GM19043 (cell line): ENCODE measurements around the gene MAD1L1.

ENCODE experiments used
- ATAC-seq: cut with Tn5 transposase; IDR thresholded peaks from one replicate; pipeline ENCODE4 v1.9.1; 2021; ENCODE audit warnings: low read depth; ENCODE audit not compliant: unreplicated experiment

MAD1L1 gene

GRCh38 chr7:1925973-1926907, 306.5 kb downstream of the MAD1L1 start:
- ATAC-seq: no peak

- ATAC-seq: no peak
Measured at GRCh38 chr7:1925349-1925748, 307.4 kb downstream of the MAD1L1 start.

DNA sequence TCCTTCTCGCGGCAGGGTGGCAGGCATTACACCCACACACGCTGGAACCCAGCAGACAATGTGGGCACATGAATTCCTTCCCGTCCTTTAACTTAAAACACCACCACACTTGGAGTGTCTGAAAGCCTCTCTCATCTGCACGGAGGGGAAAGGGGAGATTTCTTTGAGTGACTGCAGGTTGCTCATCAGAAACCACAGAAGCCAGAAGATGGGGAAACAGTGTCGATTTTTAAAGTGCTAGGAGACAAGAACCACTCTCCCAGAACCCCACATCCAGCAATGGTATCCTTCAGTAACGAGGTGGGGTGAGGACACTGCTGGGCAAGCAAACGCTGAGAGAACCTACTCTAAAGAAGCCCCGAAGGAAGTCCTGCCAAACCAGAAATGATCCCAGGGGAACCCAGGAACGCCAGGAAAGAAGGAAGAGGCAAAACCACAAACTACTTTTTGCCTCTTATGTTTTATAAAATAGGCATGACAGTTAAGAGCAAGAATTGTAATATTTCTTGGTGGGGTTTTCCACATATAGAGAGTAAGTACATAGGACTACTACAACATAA, 308.4 kb downstream of the MAD1L1 start:
- ATAC-seq: no peak

DNA sequence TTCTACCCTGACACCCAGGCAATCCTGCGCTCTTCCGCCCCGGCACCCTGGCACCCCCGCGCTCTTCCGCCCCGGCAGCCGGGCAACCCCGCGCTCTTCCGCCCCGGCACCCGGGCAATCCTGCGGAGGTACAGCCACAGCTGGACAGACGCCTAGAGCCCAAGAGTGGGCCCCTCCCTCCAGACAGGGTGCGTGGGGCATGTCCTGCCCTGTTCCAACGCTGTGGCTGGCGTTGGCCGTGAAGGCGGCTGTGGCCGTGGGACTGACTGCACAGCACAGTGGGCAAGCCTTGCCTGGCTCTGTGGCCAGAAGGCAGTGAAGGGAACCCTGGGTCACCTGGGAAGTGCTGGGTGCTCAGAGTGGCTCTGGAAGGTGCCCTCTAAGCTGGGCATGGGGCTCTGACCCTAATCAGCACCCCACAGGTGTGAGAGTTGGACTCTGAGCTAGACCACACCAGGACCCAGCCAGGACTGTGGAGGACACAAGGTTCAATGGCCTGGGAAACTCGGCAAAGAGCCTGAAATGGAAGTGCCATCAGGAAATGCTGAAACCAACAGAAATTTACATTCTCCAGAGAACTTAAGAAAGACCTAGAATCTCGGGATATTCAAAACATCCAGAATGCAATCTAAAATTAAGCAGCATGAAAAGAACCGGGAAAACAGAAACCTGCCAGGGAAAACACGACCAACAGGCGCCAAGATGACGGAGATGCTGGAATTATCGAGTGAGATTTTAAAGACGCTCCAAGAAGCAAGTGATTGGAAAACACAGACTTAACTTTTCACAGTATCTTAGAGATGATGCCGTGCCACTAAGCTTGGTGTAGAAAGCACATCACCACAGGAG, 309.1 kb downstream of the MAD1L1 start:
- ATAC-seq: no peak

DNA sequence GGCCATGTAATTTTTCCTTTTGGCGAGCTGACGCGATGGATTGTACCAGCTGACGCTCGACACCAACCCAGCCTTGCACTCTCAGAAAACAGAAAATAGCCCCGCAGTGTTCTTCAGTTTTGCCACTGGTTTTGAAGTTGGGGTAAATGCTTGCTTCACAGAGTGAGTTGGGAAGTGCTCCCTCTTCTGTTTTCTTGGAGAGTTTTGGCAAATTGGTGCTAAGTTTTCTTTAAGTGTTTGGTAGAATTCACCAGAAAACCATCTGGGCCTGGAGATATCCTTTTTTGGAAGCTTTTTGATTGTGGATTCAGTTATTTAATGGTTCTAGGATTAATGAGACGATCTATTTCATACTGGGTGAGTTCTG, 309.9 kb downstream of the MAD1L1 start:
- no peak for ATAC-seq

- ATAC-seq: no peak
Measured at GRCh38 chr7:1922071-1922869, 310.5 kb downstream of the MAD1L1 start.

DNA sequence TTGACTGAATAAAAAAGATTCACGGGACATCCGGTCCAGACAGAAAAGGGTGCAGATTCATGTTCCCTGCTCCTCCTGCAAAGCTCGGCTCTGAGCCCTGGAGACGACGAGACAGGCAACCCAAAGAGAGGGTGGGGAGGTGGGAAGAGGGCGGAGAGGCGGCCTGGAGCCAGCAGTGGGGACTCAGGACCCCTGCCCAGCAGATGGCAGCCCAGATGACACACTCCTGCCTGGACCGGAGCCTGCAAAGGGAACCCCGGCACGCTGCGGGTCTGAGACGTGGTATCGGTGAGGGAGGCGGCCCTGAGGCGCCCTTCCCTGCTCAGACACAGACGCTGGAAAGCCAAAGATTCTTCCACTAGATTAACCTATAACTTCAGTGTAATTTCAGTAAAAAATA, 311.9 kb downstream of the MAD1L1 start:
- no peak for ATAC-seq

- no peak for ATAC-seq
Measured at GRCh38 chr7:1920266-1920681, 312.5 kb downstream of the MAD1L1 start.

DNA sequence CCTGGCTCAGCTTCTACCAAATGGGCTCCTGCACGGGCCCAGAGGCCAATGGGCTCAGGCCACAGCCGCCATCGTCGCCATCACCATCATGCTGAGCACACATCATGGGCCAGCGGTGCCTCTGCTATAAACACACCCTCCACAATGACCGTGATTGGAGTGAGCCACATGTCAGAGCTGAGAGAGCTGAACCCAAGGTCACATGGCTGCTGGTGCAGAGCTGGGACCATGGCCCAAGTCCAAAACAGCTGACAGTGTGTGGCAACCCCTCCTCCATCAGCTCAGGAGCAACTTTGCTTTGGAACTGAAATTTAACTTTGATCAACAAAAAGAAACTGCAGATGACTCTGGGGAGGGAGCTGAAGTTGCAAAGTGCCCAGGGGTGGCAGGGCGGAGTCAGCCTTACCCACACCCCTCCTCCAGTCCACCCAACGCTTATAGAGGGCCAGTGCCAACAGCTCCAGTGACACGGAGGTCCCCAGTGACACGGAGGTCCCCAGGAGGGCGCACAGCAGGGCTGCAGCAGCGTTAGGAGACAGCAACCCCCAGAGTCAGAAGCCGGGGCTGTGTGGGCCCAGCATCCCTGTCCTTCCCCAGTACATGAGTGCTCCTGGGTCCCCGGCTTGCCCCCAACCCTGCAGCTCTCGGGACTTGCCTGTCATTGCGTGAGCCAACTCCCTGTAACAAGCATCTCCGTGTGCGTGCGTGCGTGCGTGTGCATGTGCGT, 313.0 kb downstream of the MAD1L1 start:
- ATAC-seq: no peak

GRCh38 chr7:1918881-1919525, 313.7 kb downstream of the MAD1L1 start:
- no peak for ATAC-seq

DNA sequence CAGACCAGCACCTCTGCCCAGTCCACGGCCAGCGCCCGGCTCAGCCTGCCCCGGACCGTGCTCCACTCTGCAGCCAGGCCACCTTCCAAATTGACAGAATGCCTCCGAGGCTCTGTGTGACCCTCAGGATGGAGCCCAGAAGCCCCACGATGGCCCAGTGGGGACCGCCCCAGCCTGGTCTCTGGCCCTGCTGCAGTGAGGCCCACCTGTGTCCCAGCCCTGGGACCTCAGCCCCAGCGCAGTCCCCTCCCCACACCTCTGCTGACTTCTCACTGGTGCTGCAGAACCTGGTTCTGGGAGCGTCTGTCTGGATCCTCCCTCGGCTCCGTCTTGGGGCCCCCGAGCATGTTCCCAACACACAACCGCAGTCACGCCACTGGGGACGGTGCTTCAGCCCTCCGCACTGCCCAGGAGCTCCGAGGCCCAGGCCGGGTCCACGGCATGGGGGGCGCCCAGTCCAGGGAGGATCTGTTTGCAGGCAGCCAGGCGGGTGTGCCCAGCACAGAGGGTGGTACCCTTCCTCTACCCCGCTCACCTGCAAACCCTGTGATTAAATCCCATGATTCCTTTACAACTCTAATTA, 314.6 kb downstream of the MAD1L1 start:
- no peak for ATAC-seq

DNA sequence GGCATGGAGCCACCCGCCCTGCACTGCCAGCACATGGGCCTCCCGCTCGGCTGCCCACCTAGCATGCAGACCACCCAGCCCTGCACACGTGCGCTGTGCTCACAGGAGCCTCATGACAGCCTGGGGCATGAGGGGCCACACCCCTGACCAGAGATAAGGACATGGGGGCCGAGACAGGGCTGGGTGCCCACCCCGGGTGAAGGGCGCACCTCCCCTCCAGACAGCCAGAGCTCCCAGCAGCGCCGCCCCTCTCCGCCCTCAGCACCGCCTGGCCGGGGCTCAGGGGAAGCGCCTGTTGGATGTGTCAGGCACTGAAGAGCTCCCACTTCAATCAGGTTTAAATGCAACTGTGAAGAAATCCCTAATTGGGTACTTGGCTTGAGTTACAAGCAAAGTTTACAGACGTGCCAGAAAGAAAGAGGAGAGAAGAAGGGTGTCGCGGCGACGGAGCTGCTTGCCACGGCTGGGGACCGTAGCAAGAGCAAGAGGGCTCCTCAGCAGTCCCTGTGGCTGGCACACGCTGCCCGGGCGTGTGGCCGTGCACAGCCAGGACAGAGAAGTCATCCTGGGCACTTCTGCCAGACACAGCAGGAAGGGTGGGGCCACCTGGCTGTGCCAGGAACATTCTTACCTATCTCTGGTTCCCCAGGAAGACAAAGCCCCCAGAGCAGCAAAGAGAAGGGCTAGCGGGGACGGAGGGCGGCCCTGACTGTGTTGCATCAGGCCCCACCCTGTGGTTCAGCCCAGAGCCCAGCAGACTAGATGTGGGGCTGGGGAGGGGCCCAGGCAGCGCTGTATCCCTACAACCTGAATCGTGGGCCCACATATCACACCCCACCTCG, 315.3 kb downstream of the MAD1L1 start:
- no peak for ATAC-seq

DNA sequence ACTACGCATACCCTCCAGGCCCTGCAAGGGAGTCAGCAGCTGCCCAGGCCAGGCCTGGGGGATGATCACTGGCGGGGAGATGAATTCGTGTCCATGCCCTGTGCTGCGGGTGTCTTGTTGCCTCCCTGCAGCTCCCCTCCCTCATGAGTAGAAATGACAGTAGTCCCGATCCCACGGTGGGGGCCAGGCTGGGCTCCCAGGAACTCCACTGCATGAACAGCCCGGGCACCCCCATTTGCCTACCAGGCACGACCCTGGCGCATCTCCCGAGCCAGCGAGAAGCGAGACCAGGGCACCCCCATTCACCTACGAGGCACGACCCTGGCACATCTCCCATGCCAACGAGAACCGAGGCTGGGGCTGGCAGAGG, 316.2 kb downstream of the MAD1L1 start:
- ATAC-seq: no peak

GRCh38 chr7:1915956-1916600, 316.7 kb downstream of the MAD1L1 start:
- no peak for ATAC-seq

GRCh38 chr7:1915326-1915725, 317.4 kb downstream of the MAD1L1 start:
- ATAC-seq: no peak

- no peak for ATAC-seq
Measured at GRCh38 chr7:1914743-1915142, 318.0 kb downstream of the MAD1L1 start.

DNA sequence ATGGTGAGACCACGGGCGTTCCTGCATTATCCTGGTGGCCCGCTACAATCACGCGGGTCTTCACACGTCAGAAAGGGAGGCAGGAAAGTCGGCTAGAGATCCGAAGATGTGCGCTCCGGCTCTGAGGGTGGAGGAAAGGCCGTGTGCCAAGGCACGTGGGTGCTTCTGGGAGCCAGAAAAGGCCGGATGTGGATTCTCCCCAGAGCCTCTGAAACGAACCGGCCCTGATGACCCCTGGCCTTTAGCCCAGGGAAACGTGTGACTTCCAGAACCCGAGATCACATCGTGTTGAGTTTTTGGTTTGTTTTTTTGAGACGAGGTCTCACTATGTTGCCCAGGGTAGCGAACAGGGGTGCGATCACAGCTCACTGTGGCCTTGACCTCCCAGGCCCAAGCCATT, 318.4 kb downstream of the MAD1L1 start:
- ATAC-seq: no peak
